DND-41 (cell line): ENCODE measurements around the gene MAL.
A peak's percentile ranks its signal among the peaks of the same experiment; 100 is the strongest.

Experiments
- ATAC-seq: fragments of 200-7000 bp; cut with Tn5 transposase; 3 replicates; pipeline ENCODE4 v1.9.1; 2021; ENCODE audit warnings: low read depth; ENCODE audit not compliant: insufficient read depth
- DNase-seq: peaks from one replicate; pipeline ENCODE4 v3.0.0-alpha.2; 2020
- H2AFZ ChIP-seq: 2 replicates; pipeline ENCODE4 v1.6.0; 2012; ENCODE audit warnings: low read depth, low read length
- H3K27ac ChIP-seq: 2 replicates; pipeline ENCODE4 v1.5.1; 2012; ENCODE audit warnings: low read length, inconsistent platforms
- H3K27me3 ChIP-seq: fragments of 200-600 bp; sonication (generic); 2 replicates; pipeline ENCODE4 v1.6.0; 2012; ENCODE audit warnings: low read length, mild to moderate bottlenecking, inconsistent platforms; ENCODE audit not compliant: insufficient read depth, poor library complexity
- H3K36me3 ChIP-seq: 2 replicates; pipeline ENCODE4 v1.5.1; 2012; ENCODE audit warnings: low read length, inconsistent platforms; ENCODE audit not compliant: insufficient read depth
- H3K4me1 ChIP-seq: 2 replicates; pipeline ENCODE4 v1.5.1; 2012; ENCODE audit warnings: mild to moderate bottlenecking, low read length; ENCODE audit not compliant: insufficient read depth
- H3K4me2 ChIP-seq: 2 replicates; pipeline ENCODE4 v1.6.0; 2012; ENCODE audit warnings: mild to moderate bottlenecking, moderate library complexity, low read length, inconsistent platforms; ENCODE audit not compliant: insufficient read depth
- H3K4me3 ChIP-seq, 2 experiments: fragments of 200-600 bp in 1 of 2; shearing (Covaris generic) in 1 of 2; 2 replicates each; pipeline ENCODE4 v1.5.1; 2012 to 2016; ENCODE audit warnings: inconsistent platforms in 2 of 2, low read length in 2 of 2, mild to moderate bottlenecking in 2 of 2, low read depth in 1 of 2, moderate library complexity in 1 of 2
- H3K79me2 ChIP-seq: 2 replicates; pipeline ENCODE4 v1.6.0; 2012; ENCODE audit warnings: low read length, inconsistent platforms; ENCODE audit not compliant: insufficient read depth
- H3K9ac ChIP-seq: 2 replicates; pipeline ENCODE4 v1.6.0; 2012; ENCODE audit warnings: low read depth, mild to moderate bottlenecking, inconsistent platforms, low read length, moderate library complexity
- H3K9me3 ChIP-seq: 2 replicates; pipeline ENCODE4 v1.5.1; 2012; ENCODE audit warnings: low read length, moderate library complexity, mild to moderate bottlenecking, inconsistent platforms; ENCODE audit not compliant: insufficient read depth, severe bottlenecking
- H4K20me1 ChIP-seq: 2 replicates; pipeline ENCODE4 v1.6.0; 2012; ENCODE audit warnings: low read length; ENCODE audit not compliant: insufficient read depth
- CTCF ChIP-seq: IDR thresholded peaks from 2 replicates; pipeline ENCODE4 v1.5.1; 2012; ENCODE audit warnings: borderline replicate concordance, low read length, moderate library complexity, mild to moderate bottlenecking; ENCODE audit not compliant: poor library complexity, severe bottlenecking; ENCODE audit errors: extremely low read depth
- EZH2 ChIP-seq: IDR thresholded peaks from 3 replicates; pipeline ENCODE4 v1.6.1; 2012; ENCODE audit warnings: borderline replicate concordance, low read depth, mild to moderate bottlenecking, moderate library complexity, low read length, inconsistent platforms; ENCODE audit not compliant: severe bottlenecking

The MAL gene

GRCh38 chr2:95069465-95069864, 44.0 kb downstream of the MAL start:
- H2AFZ ChIP-seq, result no peak overlapping the region
- no peak for ATAC-seq

GRCh38 chr2:95071856-95072255, 46.3 kb downstream of the MAL start:
- H3K27ac ChIP-seq, result peak overlapping the region; percentile 98
- H3K27me3 ChIP-seq, result no peaks in the 10 kb centered on the region
- TF ChIP-seq EZH2 (no peak), CTCF (no peak)
- no peak overlapping the region for H2AFZ ChIP-seq
- DNase-seq, result no peak
- H3K79me2 ChIP-seq, result peaks cover 15% of the 10 kb centered on the region
- no peak overlapping the region for H3K4me2 ChIP-seq
- no peaks in the 10 kb centered on the region; the same call in 1 of the 2 replicates for H3K36me3 ChIP-seq
- peaks cover 50% of the 10 kb centered on the region for H3K4me1 ChIP-seq
- H3K9me3 ChIP-seq, result no peaks in the 10 kb centered on the region
- H3K4me3 ChIP-seq, result no peak overlapping the region
- H4K20me1 ChIP-seq, result no peaks in the 10 kb centered on the region
- ATAC-seq, result no peak
- no peak overlapping the region for H3K9ac ChIP-seq

More at GRCh38 chr2:95069465-95069864, 44.0 kb downstream of the MAL start:
- no peaks in the 10 kb centered on the region for H3K36me3 ChIP-seq
- no peak overlapping the region for H3K9ac ChIP-seq
- H3K9me3 ChIP-seq, result no peaks in the 10 kb centered on the region
- no peaks in the 10 kb centered on the region for H3K79me2 ChIP-seq
- no peaks in the 10 kb centered on the region for H4K20me1 ChIP-seq
- no peaks in the 10 kb centered on the region for H3K27me3 ChIP-seq
- no peak overlapping the region for H3K4me3 ChIP-seq
- TF ChIP-seq CTCF (no peak), EZH2 (no peak)
- no peak overlapping the region for H3K27ac ChIP-seq
- H3K4me1 ChIP-seq, result peaks cover 26% of the 10 kb centered on the region
- H3K4me2 ChIP-seq, result no peak overlapping the region
- no peak for DNase-seq

- Histone ChIP-seq H3K4me3 (no peak overlapping the region), H2AFZ (no peak overlapping the region), H3K4me2 (no peak overlapping the region), H3K79me2 (peaks cover 15% of the 10 kb centered on the region), H3K36me3 (no peaks in the 10 kb centered on the region; the same call in 1 of the 2 replicates), H3K4me1 (peaks cover 56% of the 10 kb centered on the region), H3K27ac (peak overlapping the region; percentile 98), H3K9me3 (no peaks in the 10 kb centered on the region), H3K27me3 (no peaks in the 10 kb centered on the region), H4K20me1 (no peaks in the 10 kb centered on the region), H3K9ac (no peak overlapping the region)
- no peak for TF ChIP-seq CTCF
- DNase-seq, result no peak
- no peak for ATAC-seq
Measured at GRCh38 chr2:95072424-95072823, 46.9 kb downstream of the MAL start.
